ENCODE measurements around the gene CHIC2.

Gene CHIC2

GRCh38 chr4:54092405-54093323 is 28.3 kb upstream of the CHIC2 start:
- no peak for FAIRE-seq

DNA sequence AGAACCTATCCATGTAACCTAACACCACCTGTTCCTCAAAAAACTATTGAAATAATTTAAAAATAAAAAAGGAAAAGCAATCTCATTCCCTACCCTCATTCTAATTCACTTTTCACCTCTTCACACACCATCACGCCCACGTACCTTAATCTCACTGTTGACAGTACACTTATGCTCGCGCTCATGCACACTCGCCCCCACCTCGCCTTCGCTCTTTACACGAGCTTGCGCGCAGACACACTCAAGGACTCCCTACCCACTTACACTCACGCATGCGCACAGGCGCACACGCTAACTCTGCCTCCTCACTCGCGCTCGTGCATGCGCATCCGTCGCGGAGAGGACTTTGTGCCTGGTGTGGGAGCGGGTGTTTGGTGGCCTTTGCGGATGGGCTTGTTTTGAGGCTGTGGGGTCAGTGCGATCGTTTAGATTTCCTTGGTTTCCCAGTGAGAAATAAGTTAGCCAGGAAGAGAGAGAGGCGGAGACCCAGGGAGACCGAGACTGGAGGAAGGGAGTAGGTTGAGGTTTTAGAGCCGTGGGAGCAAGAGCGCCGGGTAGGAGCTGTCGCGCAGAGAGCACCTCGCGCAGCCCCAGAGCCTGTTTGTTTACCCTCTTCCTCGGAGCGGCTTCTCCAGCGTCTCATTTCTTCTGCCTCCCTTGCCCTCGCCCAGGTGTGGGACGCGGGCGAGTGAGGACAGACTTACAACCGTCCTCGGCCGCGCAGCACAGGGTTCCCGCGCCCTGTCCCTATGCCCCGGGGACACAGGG is 27.4 kb upstream of the CHIC2 start:
- no peak for FAIRE-seq

DNA sequence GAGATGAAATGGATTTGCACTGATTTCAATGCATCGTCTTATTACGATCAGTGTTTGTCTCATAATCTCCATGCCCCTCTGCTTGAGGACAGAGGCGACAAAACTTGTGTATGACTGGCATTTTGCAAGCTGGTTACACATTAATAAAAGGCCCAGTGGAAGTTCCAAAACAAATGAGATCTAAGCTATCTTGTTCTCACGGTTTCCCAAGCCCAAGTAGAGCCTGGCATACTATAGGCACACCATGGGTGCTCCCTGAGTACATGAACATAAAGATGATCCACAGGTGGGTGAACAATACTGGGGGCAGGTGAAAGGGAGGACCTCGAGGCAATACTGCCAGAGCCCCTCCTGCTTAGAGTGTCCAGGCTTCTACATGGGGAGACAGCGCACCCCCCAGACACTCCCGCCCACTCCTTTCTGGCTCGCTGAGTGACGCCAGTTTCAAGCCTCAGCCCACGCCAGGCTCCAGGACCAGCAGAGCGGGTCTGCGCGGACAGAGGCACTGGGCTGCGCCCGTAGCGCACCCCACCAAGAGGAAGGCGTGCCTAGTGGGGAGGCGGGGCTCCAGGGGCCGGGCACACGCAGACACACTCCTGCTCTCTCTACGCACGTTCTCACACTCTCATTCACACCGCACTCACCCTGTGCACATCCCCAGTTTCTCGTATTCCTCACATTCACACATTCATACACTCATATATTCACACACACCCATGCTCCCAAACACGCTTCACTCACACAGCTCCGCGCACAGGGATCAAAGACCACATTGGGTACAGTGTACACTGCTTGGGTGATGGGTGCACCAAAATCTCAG is 26.6 kb upstream of the CHIC2 start:
- no peak for FAIRE-seq

DNA sequence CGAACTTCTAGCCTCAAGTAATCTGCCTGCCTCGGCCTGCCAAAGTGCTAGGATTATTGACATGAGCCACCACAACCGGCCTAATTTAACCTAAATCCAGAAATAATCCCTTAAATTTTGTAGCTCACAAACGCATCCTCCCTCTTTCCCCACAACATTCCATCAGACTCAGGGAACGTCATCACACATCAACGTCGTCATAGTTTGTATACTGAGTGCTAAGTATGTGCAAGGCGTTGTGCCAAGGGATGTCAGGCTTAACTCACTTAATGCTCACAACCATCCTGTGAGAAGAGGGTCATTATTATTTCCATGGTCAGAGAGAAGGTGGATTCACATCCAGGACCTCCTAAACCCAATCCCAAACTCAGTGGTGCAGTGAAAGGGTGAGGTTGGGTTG is 26.0 kb upstream of the CHIC2 start:
- FAIRE-seq = no peak

GRCh38 chr4:54089875-54090274 is 25.5 kb upstream of the CHIC2 start:
- FAIRE-seq = no peak

DNA sequence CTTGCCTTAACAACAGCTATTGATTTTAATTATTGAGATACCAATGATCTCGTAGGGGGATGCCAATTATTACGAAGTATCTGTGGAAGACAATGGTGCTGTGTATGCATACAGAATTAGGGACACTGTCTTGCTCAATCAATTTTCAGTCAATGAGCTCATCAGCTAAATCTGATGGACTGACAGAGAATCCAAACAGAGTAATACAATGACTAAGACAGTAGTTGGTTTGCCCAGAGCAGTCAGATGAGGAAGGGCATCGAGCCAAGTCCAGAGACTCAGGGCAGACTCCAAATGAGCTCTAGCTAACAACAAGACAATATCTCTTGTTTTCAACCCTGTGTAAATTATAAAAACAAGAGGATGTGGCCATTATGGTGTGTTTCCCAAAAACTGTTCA is 20.9 kb upstream of the CHIC2 start:
- no peak for FAIRE-seq

DNA sequence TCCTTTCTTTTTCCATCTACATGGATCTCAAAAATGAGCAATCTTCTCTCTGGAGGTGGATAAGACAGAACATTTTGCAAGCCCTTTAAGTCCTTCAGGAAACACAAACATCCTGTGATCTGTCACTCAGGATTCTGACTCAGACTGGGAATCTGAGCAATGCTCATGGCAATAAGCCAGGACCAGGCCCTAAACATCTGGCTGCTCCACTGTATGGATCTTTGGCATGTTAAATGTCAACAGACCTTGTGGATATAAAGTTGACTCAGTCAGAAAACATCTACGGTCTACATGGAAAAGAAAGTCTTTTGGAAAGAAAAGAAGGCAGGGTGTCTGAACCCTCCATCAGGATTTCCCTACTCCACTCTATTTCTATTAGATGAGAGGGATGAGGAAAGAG is 17.8 kb upstream of the CHIC2 start:
- no peak for FAIRE-seq

DNA sequence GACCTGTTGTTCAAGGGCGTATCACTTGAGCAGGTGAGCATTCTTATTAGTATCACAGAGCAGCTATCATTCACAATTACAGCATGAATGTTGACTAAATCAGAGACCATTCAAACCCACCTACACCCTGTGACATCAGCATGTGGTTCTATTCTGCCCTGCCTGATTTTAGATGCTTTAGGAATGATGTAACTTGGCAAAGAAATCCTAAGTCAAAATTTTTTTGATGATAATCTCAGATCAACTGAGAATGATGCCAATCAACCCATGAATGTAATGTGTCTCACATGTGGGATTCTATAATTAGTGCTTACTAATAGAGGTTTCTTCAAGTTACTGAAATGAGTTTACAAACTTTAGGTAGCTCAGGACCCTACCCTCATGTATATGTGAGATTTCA is 13.4 kb upstream of the CHIC2 start:
- FAIRE-seq = no peak

GRCh38 chr4:54076673-54077072 is 12.3 kb upstream of the CHIC2 start:
- no peak for FAIRE-seq

DNA sequence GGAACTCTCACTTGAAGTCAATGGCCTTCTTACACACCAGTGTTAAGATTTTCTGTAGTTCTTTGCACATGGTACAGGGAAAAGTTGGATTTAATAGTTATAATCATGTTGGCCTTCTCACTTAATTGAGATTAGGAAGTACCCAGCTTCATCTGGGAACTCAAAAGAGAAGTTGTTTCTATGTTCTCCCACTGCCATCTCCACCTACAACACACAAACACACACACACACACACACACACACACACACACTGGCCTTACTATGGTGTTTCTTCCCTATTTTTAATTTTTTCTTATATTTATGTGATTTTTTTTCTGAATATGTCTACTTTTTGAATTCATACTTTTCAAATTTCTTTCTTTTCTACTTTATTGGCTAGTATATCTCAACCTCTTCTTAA is 10.0 kb upstream of the CHIC2 start:
- FAIRE-seq = no peak

GRCh38 chr4:54073271-54073880 is 9.0 kb upstream of the CHIC2 start:
- no peak for FAIRE-seq

DNA sequence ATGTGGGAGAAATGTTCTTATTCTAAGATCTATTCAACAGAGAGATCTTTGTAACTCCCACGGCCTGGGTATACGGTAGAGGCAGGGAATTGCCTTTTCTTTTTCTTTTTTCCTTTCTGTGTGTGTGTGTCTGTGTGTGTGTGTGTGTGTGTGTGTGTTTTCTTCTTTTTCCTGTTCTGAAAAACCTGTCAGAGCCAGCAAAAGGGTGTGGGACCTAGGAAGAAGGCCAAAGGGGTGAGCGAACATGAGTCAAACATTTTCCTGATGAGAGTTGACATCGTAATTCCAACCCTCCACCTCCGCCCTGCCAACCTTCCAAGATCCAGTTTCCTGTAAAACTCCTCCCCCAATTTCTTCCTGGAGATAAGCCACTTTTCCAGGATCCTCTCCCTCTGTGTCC is 2.8 kb upstream of the CHIC2 start:
- FAIRE-seq = no peak

DNA sequence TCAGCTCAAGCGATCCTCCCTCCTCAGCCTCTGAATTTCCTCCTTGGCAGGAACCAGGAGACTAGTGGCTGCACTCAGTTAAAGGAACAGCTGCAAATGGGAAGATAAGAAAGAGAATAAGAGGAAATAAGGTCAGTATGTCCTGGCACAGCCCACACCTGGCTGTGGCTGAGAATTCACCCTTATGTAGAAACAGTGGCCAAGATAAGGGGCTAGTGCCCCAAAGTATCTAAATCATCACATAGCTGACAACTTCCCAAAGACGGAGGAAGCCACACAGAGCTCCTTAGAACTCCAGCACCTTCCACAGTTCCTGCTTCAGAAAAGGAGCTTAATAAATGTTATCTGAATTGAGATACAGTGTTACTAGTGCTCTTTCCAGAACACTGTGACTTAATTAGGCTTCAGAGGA is 2.3 kb upstream of the CHIC2 start:
- FAIRE-seq = no peak

- FAIRE-seq = no peak
Measured at GRCh38 chr4:54066088-54066415, 1.6 kb upstream of the CHIC2 start.

GRCh38 chr4:54065282-54066087 is 1.1 kb upstream of the CHIC2 start:
- FAIRE-seq = no peak

GRCh38 chr4:54063737-54064316 is 578 bp downstream of the CHIC2 start:
- no peak for FAIRE-seq

- no peak for FAIRE-seq
Measured at GRCh38 chr4:54063229-54063628, 1.2 kb downstream of the CHIC2 start.

DNA sequence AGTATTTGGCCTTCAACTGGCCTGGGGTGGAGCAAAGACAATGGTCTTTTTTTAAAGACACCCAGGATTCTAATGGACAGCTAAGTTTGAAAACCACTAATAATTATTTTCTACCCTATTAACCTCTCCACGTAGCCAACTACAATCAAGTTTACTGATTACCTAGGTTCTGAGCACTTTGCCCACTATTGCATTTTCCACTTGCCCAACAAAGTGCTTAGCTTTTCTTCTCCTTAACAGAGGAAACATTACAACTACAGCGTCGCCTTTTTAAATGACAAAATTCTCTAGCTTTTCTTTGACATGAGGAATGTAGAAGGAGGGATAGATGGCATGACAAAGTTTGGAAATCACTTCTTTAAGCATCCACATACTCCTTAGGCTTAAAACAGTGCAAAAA is 2.0 kb downstream of the CHIC2 start:
- no peak for FAIRE-seq

GRCh38 chr4:54061873-54062272 is 2.5 kb downstream of the CHIC2 start:
- FAIRE-seq = peak; percentile 33

DNA sequence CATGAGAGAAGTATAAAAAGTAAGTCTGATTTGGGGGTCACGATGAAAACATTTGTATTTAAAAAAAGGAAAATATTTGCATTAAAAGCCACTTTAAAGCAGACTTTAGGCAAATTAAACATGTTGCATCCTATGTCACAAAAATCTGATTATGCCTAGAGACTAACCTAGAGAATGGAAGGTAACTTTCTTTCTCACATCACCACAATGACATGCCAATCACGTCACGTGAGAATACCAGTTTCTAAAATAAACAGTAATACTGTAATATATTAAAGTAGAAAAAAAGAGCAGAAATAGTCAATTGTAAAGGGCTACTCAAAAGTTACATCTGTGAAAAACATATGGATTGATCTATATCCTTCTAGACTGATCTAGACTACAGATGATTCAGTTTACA is 3.3 kb downstream of the CHIC2 start:
- FAIRE-seq = no peak

DNA sequence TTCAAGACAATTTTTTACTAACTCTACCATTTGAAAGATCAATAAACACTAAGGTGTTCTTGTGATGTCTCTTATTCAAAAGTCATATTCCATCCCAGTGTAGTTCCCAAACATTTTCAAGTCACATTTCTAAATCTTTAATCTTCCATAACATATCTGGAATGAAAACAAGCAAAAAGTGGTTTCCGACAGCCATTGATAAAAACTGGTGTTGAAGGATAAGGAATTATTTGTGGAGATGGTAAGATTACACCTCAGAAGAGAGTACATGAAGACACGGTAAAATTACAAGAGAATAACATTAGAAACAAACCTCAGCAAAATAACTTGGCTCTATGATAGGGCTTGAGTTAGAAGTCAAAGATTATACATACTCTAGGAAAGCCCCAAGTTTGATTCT is 4.3 kb downstream of the CHIC2 start:
- no peak for FAIRE-seq

DNA sequence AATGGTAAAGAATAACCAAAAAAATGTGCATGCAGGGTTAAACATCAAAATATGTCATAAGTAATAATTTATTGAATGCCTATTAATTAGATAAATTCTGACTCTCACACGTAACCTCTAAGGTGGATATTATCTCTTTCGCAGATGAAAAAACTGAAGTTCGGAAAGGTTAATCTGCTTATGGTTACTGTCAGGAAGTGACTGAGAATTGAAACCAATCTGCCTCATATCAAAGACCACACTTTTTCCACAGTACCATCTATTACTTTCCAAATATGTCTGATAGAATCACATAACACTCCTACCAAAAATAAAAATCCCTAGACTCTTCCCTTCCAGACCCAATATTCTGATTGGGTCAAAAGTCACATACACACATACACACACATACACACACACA is 6.2 kb downstream of the CHIC2 start:
- FAIRE-seq = no peak
